ENCODE data around the gene MCF2. TPM values are rescaled to one million over a fixed set of nuclear protein-coding genes. Genes with fewer than 3 reads are reported as not detected.

Gene MCF2
- total RNA-seq, 1 experiment from 2014 or later = 0.39 TPM

DNA sequence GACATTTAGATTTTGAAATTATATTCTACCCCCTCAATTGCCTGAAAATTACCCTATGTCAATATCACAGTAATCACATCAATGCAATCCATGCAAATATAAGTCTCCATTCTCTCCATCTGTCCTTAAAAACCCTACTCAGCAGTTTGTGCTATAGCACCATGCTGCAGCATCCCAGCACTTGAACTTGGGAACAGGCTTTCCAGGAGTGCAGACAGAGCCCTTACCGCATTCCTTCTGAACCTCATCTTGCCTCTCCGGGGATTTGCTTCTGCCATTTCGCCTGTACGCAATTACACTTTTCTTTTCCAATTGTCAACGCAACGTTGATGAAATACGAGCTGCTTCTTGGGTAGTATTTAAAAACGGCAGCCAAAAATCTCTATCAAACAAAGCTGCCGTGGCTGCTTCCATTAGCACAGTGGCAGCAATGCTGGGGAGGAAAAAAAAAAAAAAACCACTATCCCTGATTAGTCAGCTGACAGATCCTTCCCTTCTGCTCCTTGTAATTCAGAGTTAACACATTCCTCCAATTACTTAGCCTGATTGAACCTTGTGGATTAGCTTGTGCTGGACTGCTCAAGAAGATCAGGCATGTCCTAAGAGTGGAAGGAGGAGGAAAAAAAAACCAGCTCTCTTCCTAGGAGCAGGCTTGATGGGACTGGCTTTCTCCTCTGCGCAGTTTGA lies 65.6 kb downstream of the MCF2 start:
- peak; percentile 34 for DNase-seq
- H4K91ac ChIP-seq (ENCODE audit: insufficient read length, low read depth, low read length) = no peak overlapping the region
- Mint-ChIP-seq H3K27ac (peak overlapping the region in 1 of 3 experiments; percentile 11; a peak in 1 of 7 replicates), H3K4me1 (peaks cover 7 to 10% of the 10 kb centered on the region in 2 experiments), H3K36me3 (ENCODE audit: insufficient read depth in 1 of 3, low read depth in 3 of 3) (no peaks in the 10 kb centered on the region), H3K4me3 (peak overlapping the region in 1 of 2 experiments; percentile 52; a peak in 2 of 5 replicates), H3K27me3 (ENCODE audit: low read depth) (no peaks in the 10 kb centered on the region), H3K9me3 (peaks cover 0 to 40% of the 10 kb centered on the region in 2 experiments; a peak in 2 of 5 replicates)
- peak overlapping the region; percentile 2 for H3K9ac ChIP-seq (ENCODE audit: extremely low read depth, insufficient read length, low read length)
- no peak overlapping the region for H4K5ac ChIP-seq (ENCODE audit: insufficient read length, low read depth, low read length)
- no peaks in the 10 kb centered on the region for H4K20me1 ChIP-seq (ENCODE audit: control insufficient read depth, insufficient read depth, insufficient read length)
- no peak overlapping the region for H3T11ph ChIP-seq (ENCODE audit: low read length)
- H3K23ac ChIP-seq (ENCODE audit: insufficient read length, low read depth, low read length) = no peak overlapping the region
- no peak overlapping the region for H3K14ac ChIP-seq (ENCODE audit: insufficient read depth, low read length)
- no peak overlapping the region for H2BK5ac ChIP-seq (ENCODE audit: insufficient read length, low read length)
- peak overlapping the region; percentile 18 for H2AFZ ChIP-seq (ENCODE audit: low read length)
- no peak overlapping the region for H2BK20ac ChIP-seq (ENCODE audit: low read depth, low read length, poor library complexity, severe bottlenecking)
- no peak overlapping the region for H2BK15ac ChIP-seq (ENCODE audit: low read depth, low read length)
- H3K79me2 ChIP-seq (ENCODE audit: insufficient read depth, low read length) = no peaks in the 10 kb centered on the region
- H2BK12ac ChIP-seq (ENCODE audit: insufficient read length, low read depth, low read length) = no peak overlapping the region
- H3K27ac ChIP-seq (ENCODE audit: insufficient read length, low read depth, low read length) = no peak overlapping the region
- H3K56ac ChIP-seq (ENCODE audit: insufficient read length, low read depth, low read length) = no peak overlapping the region
- WGBS (ENCODE audit: extremely low coverage, insufficient read length, low lambda C conversion rate) = no CpG with 5 or more reads among the region's 10 CpGs
- H3K23me2 ChIP-seq (ENCODE audit: insufficient read length, low read depth, low read length, poor library complexity, severe bottlenecking) = no peaks in the 10 kb centered on the region
- no peaks in the 10 kb centered on the region for H3K9me3 ChIP-seq (ENCODE audit: control insufficient read depth, low read depth, low read length)
- H3K27me3 ChIP-seq (ENCODE audit: insufficient read depth, low read length) = no peaks in the 10 kb centered on the region
- TF ChIP-seq, protein P1, sequence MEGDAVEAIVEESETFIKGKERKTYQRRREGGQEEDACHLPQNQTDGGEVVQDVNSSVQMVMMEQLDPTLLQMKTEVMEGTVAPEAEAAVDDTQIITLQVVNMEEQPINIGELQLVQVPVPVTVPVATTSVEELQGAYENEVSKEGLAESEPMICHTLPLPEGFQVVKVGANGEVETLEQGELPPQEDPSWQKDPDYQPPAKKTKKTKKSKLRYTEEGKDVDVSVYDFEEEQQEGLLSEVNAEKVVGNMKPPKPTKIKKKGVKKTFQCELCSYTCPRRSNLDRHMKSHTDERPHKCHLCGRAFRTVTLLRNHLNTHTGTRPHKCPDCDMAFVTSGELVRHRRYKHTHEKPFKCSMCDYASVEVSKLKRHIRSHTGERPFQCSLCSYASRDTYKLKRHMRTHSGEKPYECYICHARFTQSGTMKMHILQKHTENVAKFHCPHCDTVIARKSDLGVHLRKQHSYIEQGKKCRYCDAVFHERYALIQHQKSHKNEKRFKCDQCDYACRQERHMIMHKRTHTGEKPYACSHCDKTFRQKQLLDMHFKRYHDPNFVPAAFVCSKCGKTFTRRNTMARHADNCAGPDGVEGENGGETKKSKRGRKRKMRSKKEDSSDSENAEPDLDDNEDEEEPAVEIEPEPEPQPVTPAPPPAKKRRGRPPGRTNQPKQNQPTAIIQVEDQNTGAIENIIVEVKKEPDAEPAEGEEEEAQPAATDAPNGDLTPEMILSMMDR (conservative IDR thresholded peaks at IDR 0.05) = no peak
- H3K4me2 ChIP-seq (ENCODE audit: insufficient read depth, insufficient read length, low read length) = peak overlapping the region; percentile 64
- H3K18ac ChIP-seq (ENCODE audit: insufficient read length, low read depth, low read length) = no peak overlapping the region
- no peak overlapping the region for H3K4ac ChIP-seq (ENCODE audit: low read depth, low read length)
- H3K79me1 ChIP-seq (ENCODE audit: insufficient read depth, low read depth, low read length, poor library complexity, severe bottlenecking) = no peaks in the 10 kb centered on the region
- H2BK120ac ChIP-seq (ENCODE audit: low read depth, low read length, poor library complexity, severe bottlenecking) = no peak overlapping the region
- no peak overlapping the region for H4K8ac ChIP-seq (replicated peaks; ENCODE audit: insufficient read length, low read depth, low read length)
- no peak overlapping the region for H2AK5ac ChIP-seq (ENCODE audit: insufficient read length, low read length)
- no peaks in the 10 kb centered on the region for H3K4me1 ChIP-seq (ENCODE audit: insufficient read depth, low read length)
